Peyer's patch (tissue), 4 donors: ENCODE data around the gene NCS1.

ENCODE experiments used
- CTCF ChIP-seq, 6 experiments: fragments of 450-650 bp in 4 of 6; fragments of 200-600 bp in 2 of 6; sonication (generic) in 1 of 6; IDR thresholded peaks; one replicate each; pipeline ENCODE4 v1.5.1; 2017 to 2019; ENCODE audit warnings: antibody characterized with exemption in 6 of 6, mild to moderate bottlenecking in 3 of 6, moderate library complexity in 1 of 6
- POLR2A ChIP-seq, 2 donors: fragments of 450-650 bp; IDR thresholded peaks; one replicate each; pipeline ENCODE4 v1.5.1; 2017; ENCODE audit warnings: antibody characterized with exemption in 2 of 2, mild to moderate bottlenecking in 2 of 2, moderate library complexity in 2 of 2

GRCh38 chr9:130193103-130193502, 20.9 kb downstream of the NCS1 start:
- TF ChIP-seq CTCF (IDR thresholded peaks at IDR 0.05) (no peak), POLR2A (IDR thresholded peaks at IDR 0.05) (no peak)
